HG03354 (cell line): Measurements from ENCODE around the gene MED26.

ENCODE experiments used
- ATAC-seq: cut with Tn5 transposase; IDR thresholded peaks from one replicate; pipeline ENCODE4 v1.9.1; 2021; ENCODE audit warnings: mild to moderate bottlenecking; ENCODE audit not compliant: unreplicated experiment, poor library complexity, severe bottlenecking

MED26 gene

GRCh38 chr19:16619457-16619856 is 8.5 kb downstream of the MED26 start:
- ATAC-seq, result no peak

DNA sequence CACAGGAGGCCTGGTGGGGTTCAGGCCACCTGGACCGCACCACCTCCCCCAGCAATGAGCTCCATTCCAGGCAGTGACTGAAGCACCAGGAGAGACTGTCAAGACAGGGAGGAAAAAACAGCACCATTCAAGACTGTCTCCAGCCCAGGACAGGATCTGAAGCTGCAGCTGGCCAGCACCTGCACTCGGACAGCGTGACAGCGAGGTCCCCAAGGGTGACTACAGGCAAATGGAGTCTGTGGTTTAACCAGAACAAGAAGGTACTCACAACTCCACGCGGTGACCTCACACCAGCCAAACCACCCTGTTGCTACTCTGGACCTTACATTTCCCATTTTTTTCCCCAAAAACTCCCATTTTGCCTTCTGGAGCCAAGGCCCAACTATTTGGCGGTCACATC is 9.8 kb downstream of the MED26 start:
- ATAC-seq, result no peak

GRCh38 chr19:16615808-16616207 is 12.2 kb downstream of the MED26 start:
- ATAC-seq, result no peak

- no peak for ATAC-seq
Measured at GRCh38 chr19:16614941-16615340, 13.1 kb downstream of the MED26 start.

DNA sequence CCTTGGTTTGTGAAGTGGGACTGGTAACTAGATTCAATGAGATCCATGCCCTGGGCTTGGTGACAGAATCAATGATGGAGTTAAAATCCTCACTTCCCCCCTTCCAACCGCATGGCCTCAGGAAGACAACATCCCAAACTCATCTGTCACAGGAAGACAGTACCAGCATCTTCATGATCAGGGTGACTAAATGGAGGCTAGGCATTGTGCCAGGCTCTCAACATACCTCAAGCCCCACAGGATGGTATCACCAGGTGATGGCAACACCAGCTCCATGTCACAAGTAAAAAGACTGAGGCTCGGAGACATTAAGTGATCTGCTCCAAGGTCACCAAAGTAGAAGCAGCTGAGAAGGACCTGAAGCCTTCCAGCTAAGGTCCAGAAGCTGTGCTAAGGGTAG is 14.2 kb downstream of the MED26 start:
- no peak for ATAC-seq

- ATAC-seq, result no peak
Measured at GRCh38 chr19:16612636-16613035, 15.4 kb downstream of the MED26 start.

- no peak for ATAC-seq
Measured at GRCh38 chr19:16611121-16611520, 16.9 kb downstream of the MED26 start.

GRCh38 chr19:16609511-16610200 is 18.3 kb downstream of the MED26 start:
- no peak for ATAC-seq

GRCh38 chr19:16608290-16608739 is 19.7 kb downstream of the MED26 start:
- ATAC-seq, result no peak

- no peak for ATAC-seq
Measured at GRCh38 chr19:16607819-16608218, 20.2 kb downstream of the MED26 start.

- no peak for ATAC-seq
Measured at GRCh38 chr19:16605553-16605994, 22.4 kb downstream of the MED26 start.

- no peak for ATAC-seq
Measured at GRCh38 chr19:16605115-16605514, 22.9 kb downstream of the MED26 start.

- no peak for ATAC-seq
Measured at GRCh38 chr19:16604615-16605014, 23.4 kb downstream of the MED26 start.

GRCh38 chr19:16603090-16603489 is 24.9 kb downstream of the MED26 start:
- ATAC-seq, result no peak

DNA sequence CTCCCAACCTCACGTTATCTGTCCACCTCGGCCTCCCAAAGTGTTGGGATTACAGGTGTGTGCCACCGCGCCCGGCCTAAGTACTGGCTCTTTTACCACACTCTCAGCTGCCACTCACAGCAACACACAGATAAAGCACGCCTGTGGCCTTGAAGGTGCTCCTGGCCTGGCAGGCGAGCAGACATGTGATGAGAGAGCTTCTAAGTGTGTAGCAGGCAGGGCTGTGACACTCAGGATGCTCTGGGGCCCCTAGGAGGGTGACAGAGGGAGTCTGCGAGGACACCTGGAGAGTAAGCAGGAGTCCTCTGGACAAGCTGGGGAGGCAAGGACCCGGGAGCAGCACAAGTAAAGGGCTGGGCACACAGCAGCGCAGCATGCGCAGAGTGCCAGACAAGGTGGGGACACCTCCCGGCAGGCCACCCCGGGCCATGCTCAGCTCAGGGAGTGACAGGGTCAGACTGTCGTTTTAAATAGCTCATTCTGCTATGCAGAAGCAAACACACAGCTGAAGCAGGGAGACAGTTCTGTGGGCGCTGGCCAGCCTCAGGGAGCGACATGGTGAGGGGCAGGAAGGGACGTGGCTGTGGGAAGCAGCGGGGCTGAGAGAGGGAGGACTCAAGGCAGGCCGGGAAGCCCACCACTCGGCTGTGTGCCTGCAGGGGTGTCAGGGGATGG is 26.5 kb downstream of the MED26 start:
- ATAC-seq, result no peak

DNA sequence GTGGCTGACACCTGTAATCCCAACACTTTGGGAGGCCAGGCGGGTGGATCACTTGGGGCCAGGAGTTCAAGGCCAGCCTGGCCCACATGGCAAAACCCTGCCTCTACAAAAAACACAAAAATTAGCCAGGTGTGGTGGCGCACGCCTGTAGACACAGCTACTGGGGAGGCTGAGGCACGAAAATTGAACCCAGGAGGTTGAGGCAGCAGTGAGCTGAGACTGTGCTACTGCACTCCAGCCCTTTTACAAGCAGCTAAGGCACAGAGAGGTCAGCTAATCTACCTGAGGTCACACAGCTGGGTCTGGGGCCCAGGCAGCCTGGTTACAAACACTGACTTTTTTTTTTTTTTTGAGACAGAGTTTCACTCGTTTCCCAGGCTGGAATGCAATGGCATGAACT is 27.2 kb downstream of the MED26 start:
- ATAC-seq, result no peak

- no peak for ATAC-seq
Measured at GRCh38 chr19:16599655-16600346, 28.2 kb downstream of the MED26 start.

DNA sequence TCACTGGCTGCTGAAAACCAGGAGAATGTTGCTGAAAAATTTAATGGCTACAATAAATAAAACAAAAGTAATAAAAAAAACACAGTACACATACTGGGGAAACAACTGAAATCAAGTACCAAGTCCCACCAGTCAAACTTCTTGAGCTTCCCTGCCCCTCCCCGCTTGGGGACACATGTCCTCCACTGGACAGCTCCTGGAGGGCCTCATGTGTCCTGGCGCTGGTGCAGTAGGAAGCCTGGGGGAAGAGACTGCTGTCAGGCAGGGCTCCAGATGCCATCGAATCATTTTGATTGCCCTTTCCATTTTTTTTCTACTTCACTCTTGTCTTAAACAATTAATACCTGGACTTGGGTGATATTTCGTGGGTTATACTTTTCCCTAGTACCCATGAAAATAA is 29.2 kb downstream of the MED26 start:
- ATAC-seq, result no peak

DNA sequence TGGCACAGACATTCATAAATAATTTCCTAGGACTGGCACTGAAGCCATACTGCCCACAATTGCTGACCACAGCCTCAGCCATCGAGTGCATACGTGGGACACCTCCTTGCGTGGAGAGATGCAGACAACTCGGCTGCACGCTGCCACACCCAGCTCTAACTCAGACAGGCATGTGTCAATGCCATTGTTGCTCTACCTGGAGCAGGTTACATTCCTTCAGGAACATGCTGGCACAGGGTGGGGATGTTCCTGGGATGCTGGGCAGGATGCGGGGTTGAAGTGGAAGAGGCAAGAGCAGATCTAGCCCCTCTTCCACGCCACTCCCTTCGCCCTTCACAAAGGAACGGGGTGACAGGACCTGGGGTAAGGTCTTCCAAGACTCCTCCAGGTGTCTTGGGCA is 31.6 kb downstream of the MED26 start:
- no peak for ATAC-seq

DNA sequence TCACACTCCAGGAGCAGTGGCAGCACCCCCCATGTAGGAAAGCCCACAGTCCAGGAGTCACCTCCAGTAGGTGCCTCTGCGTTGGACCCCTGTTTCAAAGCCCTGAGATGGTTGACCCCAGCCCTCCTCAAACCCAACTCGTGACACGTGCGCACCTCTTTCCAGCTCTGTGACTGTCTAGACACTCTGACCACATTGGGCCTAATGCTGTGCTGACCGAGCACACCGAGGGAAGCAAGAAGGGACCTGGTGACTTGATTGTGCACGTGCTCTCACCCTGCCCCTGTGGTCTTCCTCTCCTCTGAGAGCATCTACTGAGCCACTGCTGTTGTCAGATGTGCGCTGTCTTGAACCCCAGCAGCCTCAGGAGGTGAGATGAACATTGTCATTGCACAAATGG is 32.9 kb downstream of the MED26 start:
- ATAC-seq, result no peak

- no peak for ATAC-seq
Measured at GRCh38 chr19:16594681-16595091, 33.3 kb downstream of the MED26 start.
